NOMO-1 treated with dmso at 0.1 percent for 144 hours (cell line): ENCODE measurements around the gene ZNF548.
"Not testable (repeated sequence)": the region's sequence is repeated elsewhere in the genome, so short reads cannot be mapped to it uniquely, and the experiment has no call there.

Experiments
- DNase-seq: peaks from one replicate; lab custom pipeline; 2025; ENCODE audit not compliant: unreplicated experiment; lab: John Stamatoyannopoulos, UW

Gene ZNF548

GRCh38 chr19:57389730-57390598 is at the start of gene ZNF548:
Gene ZNF548, plus strand, starts transcription at chr19:57389854. Its CDS starts 246 bp downstream, at chr19:57390100.
- peak; percentile 95 for DNase-seq

GRCh38 chr19:57342582-57342981 is 47.1 kb upstream of the ZNF548 start:
- no peak for DNase-seq

GRCh38 chr19:57348136-57348535 is 41.5 kb upstream of the ZNF548 start:
- DNase-seq, result no peak

- peak; percentile 88 for DNase-seq
Measured at GRCh38 chr19:57350877-57351805, 38.5 kb upstream of the ZNF548 start, which contains the start of gene ZNF304. Gene ZNF304, plus strand, starts transcription at chr19:57351271. Its CDS starts 394 bp downstream, at chr19:57351665.

- DNase-seq, result no peak
Measured at GRCh38 chr19:57351867-57352266, 37.8 kb upstream of the ZNF548 start.

GRCh38 chr19:57355916-57356315 is 33.7 kb upstream of the ZNF548 start:
- DNase-seq, result no peak

- DNase-seq, result no peak
Measured at GRCh38 chr19:57357406-57357805, 32.2 kb upstream of the ZNF548 start.

GRCh38 chr19:57359300-57359699 is 30.4 kb upstream of the ZNF548 start:
- no peak for DNase-seq

- DNase-seq, result no peak
Measured at GRCh38 chr19:57362419-57362818, 27.2 kb upstream of the ZNF548 start.

- peak; percentile 94 for DNase-seq
Measured at GRCh38 chr19:57362997-57363687, 26.5 kb upstream of the ZNF548 start, which contains the start of the genes TRAPPC2B and ZNF547. Gene TRAPPC2B, plus strand, starts transcription at chr19:57363551. Its CDS starts 1,283 bp downstream, at chr19:57364834. Gene ZNF547, plus strand, starts transcription at chr19:57363551. Its CDS starts 5,005 bp downstream, at chr19:57368556.

- no peak for DNase-seq
Measured at GRCh38 chr19:57363688-57364181, 25.9 kb upstream of the ZNF548 start.

GRCh38 chr19:57366776-57367175 is 22.9 kb upstream of the ZNF548 start:
- DNase-seq, result no peak

- no peak for DNase-seq
Measured at GRCh38 chr19:57374179-57374578, 15.5 kb upstream of the ZNF548 start.

GRCh38 chr19:57374647-57375046 is 15.0 kb upstream of the ZNF548 start:
- not testable (repeated sequence) for DNase-seq

GRCh38 chr19:57376151-57376550 is 13.5 kb upstream of the ZNF548 start:
- no peak for DNase-seq

- no peak for DNase-seq
Measured at GRCh38 chr19:57377498-57378146, 12.0 kb upstream of the ZNF548 start.

- no peak for DNase-seq
Measured at GRCh38 chr19:57380923-57381322, 8.7 kb upstream of the ZNF548 start.

GRCh38 chr19:57382806-57383488 is 6.7 kb upstream of the ZNF548 start:
- DNase-seq, result no peak

- no peak for DNase-seq
Measured at GRCh38 chr19:57389194-57389729, 392 bp upstream of the ZNF548 start.
